Ramos (cell line): ENCODE data around the gene EIF2A.

ENCODE experiments used
- in situ Hi-C: fragments of 300-500 bp; cut with MboI; formaldehyde crosslinking; loops from one replicate; pipeline ENCODE4 v1.14.3; 2022; ENCODE audit warnings: low sequenced_read_pairs; ENCODE audit not compliant: unreplicated experiment

Gene EIF2A

DNA sequence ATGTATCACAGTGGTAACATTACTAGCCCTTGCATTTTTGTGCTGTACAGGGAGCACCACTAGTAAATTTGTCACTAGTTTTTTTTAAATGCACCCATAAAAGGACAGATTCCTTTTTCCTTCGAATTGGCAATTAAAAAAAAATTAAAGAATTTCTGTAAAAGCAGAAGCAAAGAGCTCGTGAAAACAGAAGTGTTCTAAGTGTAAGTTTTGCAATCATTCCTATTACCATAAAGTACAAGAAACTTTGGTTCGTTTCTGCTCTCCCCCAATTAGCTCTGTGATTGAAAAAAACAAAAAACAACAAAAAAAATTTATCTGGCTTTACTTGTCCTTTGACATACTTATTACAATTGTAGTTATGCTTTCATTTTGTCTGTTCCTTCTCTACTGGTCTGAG, 5.6 kb upstream of the EIF2A start:
- in situ Hi-C loops = no loop called here

DNA sequence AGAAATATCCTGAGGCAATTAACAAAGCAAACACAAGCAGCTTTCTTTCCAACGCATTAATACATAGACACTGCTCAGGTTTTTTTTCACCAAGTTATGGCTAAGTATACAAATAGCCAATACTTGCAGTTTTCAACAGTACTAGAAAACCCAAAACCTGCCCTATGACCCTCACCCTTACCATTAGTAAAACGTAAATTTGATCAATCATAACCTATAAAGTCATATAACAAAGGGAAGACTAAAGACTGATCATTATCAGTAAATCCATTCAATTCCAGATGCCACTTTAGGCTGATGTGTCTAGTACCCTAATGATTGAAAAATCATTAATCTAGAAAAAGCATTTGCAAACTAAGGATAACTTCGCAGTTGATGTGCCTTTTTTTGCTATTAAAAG, 3.5 kb upstream of the EIF2A start:
- in situ Hi-C loops = no loop called here

GRCh38 chr3:150543531-150543930, 3.1 kb upstream of the EIF2A start:
- in situ Hi-C loops = no loop called here

DNA sequence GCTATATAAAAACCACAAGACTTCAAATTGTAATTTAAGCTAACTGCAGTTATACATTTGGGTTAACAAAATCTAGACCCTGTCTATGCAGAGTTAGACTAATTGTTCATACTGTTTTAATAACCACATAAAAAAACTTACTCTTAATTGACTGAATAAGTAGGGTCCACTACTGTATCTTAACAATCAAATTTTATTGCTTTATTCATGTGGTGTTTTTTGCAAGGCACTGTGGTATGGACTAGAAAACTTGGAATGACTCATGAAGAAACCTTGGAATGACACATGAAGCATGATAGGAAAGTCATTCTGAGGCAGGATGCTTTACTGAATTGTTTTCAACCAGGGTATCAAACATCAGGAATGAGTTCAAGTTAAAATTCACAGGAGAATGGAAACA, 2.5 kb upstream of the EIF2A start:
- in situ Hi-C loops = no loop called here

DNA sequence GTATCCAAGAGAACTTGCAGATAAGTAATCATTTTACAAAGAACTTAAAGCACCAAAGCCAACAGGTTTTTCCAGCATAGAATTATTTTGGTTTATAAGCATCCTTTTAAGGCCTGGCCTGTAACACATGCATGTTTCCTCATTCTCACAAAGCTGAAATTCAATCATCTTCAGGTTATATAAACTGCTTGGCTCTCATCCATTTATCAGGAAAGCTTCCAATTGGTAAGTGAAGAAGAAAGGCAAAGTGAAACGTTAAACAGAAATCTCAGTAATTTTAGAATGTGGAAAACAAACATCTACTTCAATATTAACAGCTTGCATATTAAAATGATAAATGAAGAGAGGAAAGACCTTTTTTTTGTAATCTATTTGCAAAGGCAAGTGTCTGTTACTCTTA, 1.9 kb upstream of the EIF2A start:
- in situ Hi-C loops = no loop called here

- in situ Hi-C loops = no loop called here
Observed at GRCh38 chr3:150545419-150546225, 965 bp upstream of the EIF2A start.

- in situ Hi-C loops = no loop called here
Observed at GRCh38 chr3:150547045-150547741, 606 bp downstream of the EIF2A start.

DNA sequence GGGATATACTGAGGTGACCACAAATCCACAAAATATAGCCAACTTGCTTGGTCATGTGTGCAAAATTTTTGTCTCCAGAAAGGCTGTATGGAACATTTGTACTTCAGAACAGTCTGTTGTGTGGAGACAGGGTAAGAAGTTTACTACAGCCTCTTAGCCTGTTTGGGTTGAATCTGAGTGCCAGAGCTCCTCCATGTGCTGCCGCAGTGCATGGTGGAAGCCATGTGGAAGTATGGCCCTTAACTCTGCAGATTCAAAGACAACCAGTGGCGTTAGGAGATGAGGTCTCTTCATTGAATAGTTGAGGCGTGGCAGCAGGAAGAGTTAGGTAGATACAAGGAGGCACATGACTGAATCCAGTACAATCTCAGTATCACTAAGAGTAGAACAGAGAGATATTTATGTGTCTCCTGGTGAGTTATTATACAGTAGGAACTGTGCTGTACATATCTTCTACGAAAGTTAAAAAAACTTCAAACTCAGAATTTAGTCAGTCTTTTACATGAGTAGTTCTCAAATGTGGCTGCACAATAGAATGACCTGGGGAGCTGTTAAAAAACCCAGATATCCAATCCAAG, 9.4 kb downstream of the EIF2A start:
- in situ Hi-C loops = no loop called here

DNA sequence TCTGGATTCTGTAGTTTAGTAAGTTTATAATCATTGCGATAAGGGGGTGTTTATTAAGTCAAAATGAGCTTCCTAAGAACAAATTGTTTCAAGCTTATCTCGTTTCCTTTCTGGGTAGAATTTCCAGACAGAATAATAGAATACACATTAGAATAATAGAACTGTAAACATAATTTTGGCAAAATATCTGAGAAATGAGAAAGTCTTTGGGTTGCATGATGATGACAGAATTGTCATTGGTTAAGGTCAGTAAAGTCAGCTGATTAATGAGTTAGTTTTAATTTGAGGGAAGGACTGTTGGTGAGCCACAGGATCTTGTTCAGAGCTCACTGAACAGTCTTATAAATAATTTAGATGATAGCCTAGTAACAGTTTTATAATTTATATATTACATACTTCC, 10.2 kb downstream of the EIF2A start:
- in situ Hi-C loops = no loop called here

DNA sequence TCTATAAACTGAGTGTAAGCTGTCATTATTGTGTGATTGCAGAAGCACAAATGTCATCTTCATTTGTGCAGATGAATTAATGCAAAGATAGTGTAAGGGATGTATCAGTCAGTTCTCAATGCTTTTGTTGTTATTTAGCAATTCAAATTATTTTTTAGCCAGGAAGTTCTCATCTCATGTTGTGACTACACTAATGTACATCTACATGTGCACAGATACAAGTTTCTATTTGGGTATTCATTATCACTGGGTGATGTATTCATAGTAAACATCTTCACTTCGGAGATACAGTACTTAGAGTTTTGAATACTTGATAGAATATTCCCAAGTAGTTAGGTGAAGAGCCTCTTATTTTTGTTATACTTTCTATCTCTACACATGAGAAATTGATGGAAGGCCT, 11.1 kb downstream of the EIF2A start:
- in situ Hi-C loops = no loop called here

- in situ Hi-C loops = no loop called here
Observed at GRCh38 chr3:150564243-150564642, 17.7 kb downstream of the EIF2A start.

GRCh38 chr3:150567328-150567727, 20.7 kb downstream of the EIF2A start:
- in situ Hi-C loops = no loop called here

DNA sequence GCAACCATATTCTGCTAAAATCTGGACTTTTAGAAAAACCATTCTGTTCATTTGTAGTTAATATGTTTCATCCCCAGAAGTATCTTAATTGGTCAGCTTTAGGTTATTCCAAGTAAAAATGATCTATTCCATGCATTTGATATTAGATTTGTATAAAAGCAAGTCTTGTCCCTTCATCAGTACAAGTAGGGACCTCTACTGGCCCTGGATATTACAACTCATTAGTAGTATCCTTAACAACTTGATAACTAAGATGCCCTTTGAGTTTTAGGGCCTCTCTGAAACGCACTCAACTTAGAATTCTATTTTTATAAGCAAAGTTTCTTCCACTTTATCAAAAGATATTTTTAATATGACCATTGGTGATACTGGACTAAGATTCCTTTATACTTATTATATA, 31.3 kb downstream of the EIF2A start:
- in situ Hi-C loops = no loop called here

- in situ Hi-C loops = no loop called here
Observed at GRCh38 chr3:150581174-150581573, 34.6 kb downstream of the EIF2A start.

GRCh38 chr3:150582620-150583019, 36.0 kb downstream of the EIF2A start:
- in situ Hi-C loops = no loop called here

DNA sequence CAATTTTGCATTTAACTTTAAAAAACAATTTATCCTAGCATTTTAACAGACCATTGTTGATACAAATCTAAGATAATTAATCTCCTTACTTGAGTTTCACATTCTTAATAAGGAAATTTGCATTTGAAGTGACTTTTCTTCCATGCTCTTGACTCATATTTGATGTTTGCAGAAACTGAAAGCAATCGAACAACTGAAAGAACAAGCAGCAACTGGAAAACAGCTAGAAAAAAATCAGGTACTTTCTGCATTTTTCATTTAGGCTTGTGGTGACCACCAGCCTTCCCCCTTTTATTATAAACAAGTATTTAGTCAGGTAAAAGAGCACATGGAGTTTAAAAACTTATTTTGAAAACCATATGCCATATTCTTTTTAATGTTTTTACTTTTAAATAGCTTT, 36.4 kb downstream of the EIF2A start:
- in situ Hi-C loops = no loop called here

- in situ Hi-C loops = no loop called here
Observed at GRCh38 chr3:150588027-150588830, 41.6 kb downstream of the EIF2A start.

DNA sequence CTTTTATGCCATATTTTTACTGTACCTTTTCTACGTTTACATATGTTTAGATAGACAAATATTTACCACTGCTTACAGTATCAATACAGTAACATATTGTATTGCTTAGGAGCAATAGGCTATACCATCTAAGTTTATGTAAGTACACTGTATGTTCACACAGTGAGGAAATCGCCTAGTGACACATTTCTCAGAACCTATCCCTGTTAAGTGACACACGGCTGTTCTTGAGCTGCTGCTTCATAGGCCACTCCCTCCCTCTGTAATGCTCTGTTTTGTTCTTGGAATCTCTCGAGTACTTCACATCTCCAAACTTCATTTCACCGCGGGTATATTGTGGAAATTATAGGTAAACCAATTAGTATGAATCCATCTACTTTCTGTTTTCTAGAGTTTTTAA, 43.2 kb downstream of the EIF2A start:
- in situ Hi-C loops = no loop called here

DNA sequence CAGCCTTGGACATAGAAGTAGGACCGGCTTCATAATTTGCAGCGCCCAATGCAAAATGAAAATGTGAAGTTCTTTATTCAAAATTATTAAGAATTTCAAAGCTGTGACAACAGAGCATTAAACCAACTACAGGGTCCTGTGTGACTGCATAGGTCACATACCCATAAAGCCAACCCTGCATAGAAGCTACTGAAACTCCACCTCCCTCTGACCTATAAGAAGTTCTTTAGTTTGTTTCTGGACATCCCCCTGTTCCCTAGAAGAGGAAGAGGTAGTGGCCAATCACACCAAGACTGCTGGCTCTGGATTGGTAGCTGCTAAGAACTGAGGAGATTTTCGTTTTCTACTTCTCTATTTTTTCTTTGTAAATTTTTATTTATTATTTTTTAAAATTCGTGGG, 47.6 kb downstream of the EIF2A start:
- in situ Hi-C loops = no loop called here

- in situ Hi-C loops = no loop called here
Observed at GRCh38 chr3:150597646-150598045, 51.1 kb downstream of the EIF2A start.
